Upper lobe of left lung (tissue), 4 donors: Measurements from ENCODE around the gene CRTC1.

Source experiments
- POLR2A ChIP-seq, 4 donors: fragments of 450-650 bp; IDR thresholded peaks; one replicate each; pipeline ENCODE4 v1.5.1; 2016 to 2017; ENCODE audit warnings: antibody characterized with exemption in 4 of 4, mild to moderate bottlenecking in 2 of 4
- POLR2AphosphoS5 ChIP-seq, 2 donors: sonication (generic); formaldehyde crosslinking; IDR thresholded peaks; one replicate each; pipeline ENCODE4 v1.5.1; 2017; ENCODE audit warnings: antibody characterized with exemption in 2 of 2
- TF ChIP-seq, protein P1 (sequence below), 6 experiments: fragments of 450-650 bp in 4 of 6; fragments of 200-600 bp in 2 of 6; sonication (generic) in 2 of 6; IDR thresholded peaks; one replicate each; pipeline ENCODE4 v1.5.1; 2016 to 2019; ENCODE audit warnings: antibody characterized with exemption in 6 of 6

- TF ChIP-seq POLR2A (IDR thresholded peaks at IDR 0.05): no peak
- TF ChIP-seq, protein P1, sequence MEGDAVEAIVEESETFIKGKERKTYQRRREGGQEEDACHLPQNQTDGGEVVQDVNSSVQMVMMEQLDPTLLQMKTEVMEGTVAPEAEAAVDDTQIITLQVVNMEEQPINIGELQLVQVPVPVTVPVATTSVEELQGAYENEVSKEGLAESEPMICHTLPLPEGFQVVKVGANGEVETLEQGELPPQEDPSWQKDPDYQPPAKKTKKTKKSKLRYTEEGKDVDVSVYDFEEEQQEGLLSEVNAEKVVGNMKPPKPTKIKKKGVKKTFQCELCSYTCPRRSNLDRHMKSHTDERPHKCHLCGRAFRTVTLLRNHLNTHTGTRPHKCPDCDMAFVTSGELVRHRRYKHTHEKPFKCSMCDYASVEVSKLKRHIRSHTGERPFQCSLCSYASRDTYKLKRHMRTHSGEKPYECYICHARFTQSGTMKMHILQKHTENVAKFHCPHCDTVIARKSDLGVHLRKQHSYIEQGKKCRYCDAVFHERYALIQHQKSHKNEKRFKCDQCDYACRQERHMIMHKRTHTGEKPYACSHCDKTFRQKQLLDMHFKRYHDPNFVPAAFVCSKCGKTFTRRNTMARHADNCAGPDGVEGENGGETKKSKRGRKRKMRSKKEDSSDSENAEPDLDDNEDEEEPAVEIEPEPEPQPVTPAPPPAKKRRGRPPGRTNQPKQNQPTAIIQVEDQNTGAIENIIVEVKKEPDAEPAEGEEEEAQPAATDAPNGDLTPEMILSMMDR (IDR thresholded peaks at IDR 0.05): no peak
- TF ChIP-seq POLR2AphosphoS5 (IDR thresholded peaks at IDR 0.05): no peak
These were observed 55.6 kb downstream of the CRTC1 start for GRCh38 chr19:18738961-18739690.
